HG03342 (cell line): Measurements from ENCODE around the gene DCAF15.
A peak's percentile ranks its signal among the peaks of the same experiment; 100 is the strongest.

Source experiments
- ATAC-seq: cut with Tn5 transposase; IDR thresholded peaks from one replicate; pipeline ENCODE4 v1.9.1; 2021; ENCODE audit warnings: mild to moderate bottlenecking, moderate library complexity; ENCODE audit not compliant: unreplicated experiment

Gene DCAF15

GRCh38 chr19:13990085-13990484 lies 37.8 kb downstream of the DCAF15 start:
- no peak for ATAC-seq

- ATAC-seq = no peak
These were observed 39.7 kb downstream of the DCAF15 start for GRCh38 chr19:13992025-13992424.

- no peak for ATAC-seq
These were observed 41.4 kb downstream of the DCAF15 start for GRCh38 chr19:13993590-13994300.

- ATAC-seq = no peak
These were observed 42.9 kb downstream of the DCAF15 start for GRCh38 chr19:13995017-13995728.

GRCh38 chr19:13995878-13996765 lies 43.8 kb downstream of the DCAF15 start:
- no peak for ATAC-seq

- ATAC-seq = no peak
These were observed 44.8 kb downstream of the DCAF15 start for GRCh38 chr19:13996928-13997630.

GRCh38 chr19:13997631-13997962 lies 45.3 kb downstream of the DCAF15 start:
- no peak for ATAC-seq

GRCh38 chr19:13998426-13998825 lies 46.1 kb downstream of the DCAF15 start:
- no peak for ATAC-seq

GRCh38 chr19:13999085-13999484 lies 46.8 kb downstream of the DCAF15 start:
- ATAC-seq = no peak

- no peak for ATAC-seq
These were observed 48.5 kb downstream of the DCAF15 start for GRCh38 chr19:14000691-14001375.

- ATAC-seq = no peak
These were observed 50.4 kb downstream of the DCAF15 start for GRCh38 chr19:14002571-14003250.

GRCh38 chr19:14003251-14004055 lies 51.1 kb downstream of the DCAF15 start:
- ATAC-seq = no peak

- ATAC-seq = no peak
These were observed 52.5 kb downstream of the DCAF15 start for GRCh38 chr19:14004619-14005348.

GRCh38 chr19:14005349-14006084 lies 53.2 kb downstream of the DCAF15 start:
- ATAC-seq = peak; percentile 30

GRCh38 chr19:14006085-14006765 lies 53.9 kb downstream of the DCAF15 start, which contains the start of gene RFX1:
RFX1 (minus strand) TSS chr19:14006320; CDS start chr19:13993843, 12,477 bp downstream.
- peak; percentile 64 for ATAC-seq

- peak; percentile 33 for ATAC-seq
These were observed 54.7 kb downstream of the DCAF15 start for GRCh38 chr19:14006766-14007562.
